ENCODE data around the gene PHC2.

The PHC2 gene

DNA sequence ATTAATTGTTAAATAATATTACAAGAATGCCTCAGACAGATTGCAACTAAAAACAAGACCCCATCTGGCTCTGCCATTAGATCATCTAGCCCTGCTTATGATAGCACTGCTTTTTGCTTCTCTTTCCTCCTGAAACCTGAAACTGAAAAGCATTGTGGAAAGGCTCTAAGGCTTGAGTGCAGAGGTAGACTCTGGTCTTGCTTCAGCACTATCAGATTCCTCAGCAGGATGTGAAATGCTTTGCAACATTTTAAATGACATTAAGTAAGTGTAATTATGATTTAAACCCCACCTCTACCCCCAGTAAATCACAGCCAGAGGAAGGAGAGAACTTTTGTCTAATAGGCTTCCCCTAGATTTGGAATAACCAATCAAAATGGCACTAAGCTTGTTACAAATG is 32.9 kb downstream of the PHC2 start (continued):
- TF ChIP-seq ARNTL (CRISPR knock-in tag; IDR thresholded peaks at IDR 0.05; ENCODE audit: borderline replicate concordance, low read depth) (no peak), ZNF70 (CRISPR knock-in tag; IDR thresholded peaks at IDR 0.05) (no peak), ZNF8 (CRISPR knock-in tag; IDR thresholded peaks at IDR 0.05) (no peak), SNAI2 (CRISPR knock-in tag; IDR thresholded peaks at IDR 0.05) (no peak), ISL1 (CRISPR knock-in tag; IDR thresholded peaks at IDR 0.05) (no peak)

DNA sequence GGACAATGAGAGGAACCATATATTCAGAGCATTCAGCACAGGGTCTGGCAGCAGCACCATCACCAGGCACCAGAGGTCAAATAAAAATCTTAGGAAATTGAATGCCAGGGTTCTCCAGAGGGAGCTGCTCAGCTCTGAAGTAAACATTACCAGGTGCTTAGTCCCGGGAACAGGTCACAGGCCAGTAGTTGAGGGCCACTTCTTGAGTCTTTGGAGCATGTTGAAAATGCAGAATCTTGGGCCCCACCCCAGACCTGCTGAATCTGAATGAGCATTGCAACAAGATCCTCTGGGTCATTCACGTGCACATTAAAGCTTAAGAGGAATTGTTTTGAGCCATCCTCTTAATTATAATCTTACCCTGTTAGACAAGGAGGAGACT is 33.8 kb downstream of the PHC2 start:
- no peak for ATAC-seq
- TF ChIP-seq, protein P1, sequence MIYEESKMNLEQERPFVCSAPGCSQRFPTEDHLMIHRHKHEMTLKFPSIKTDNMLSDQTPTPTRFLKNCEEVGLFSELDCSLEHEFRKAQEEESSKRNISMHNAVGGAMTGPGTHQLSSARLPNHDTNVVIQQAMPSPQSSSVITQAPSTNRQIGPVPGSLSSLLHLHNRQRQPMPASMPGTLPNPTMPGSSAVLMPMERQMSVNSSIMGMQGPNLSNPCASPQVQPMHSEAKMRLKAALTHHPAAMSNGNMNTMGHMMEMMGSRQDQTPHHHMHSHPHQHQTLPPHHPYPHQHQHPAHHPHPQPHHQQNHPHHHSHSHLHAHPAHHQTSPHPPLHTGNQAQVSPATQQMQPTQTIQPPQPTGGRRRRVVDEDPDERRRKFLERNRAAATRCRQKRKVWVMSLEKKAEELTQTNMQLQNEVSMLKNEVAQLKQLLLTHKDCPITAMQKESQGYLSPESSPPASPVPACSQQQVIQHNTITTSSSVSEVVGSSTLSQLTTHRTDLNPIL (CRISPR knock-in tag; IDR thresholded peaks at IDR 0.05; ENCODE audit: low read depth) = no peak
- TF ChIP-seq TOX (CRISPR knock-in tag; IDR thresholded peaks at IDR 0.05; ENCODE audit: borderline replicate concordance) = no peak
- no peak for TF ChIP-seq OSR1 (CRISPR knock-in tag; IDR thresholded peaks at IDR 0.05)
- no peak for TF ChIP-seq RARB (CRISPR knock-in tag; IDR thresholded peaks at IDR 0.05)
- no peak for TF ChIP-seq SNAI2 (CRISPR knock-in tag; IDR thresholded peaks at IDR 0.05)
- no peak for TF ChIP-seq ZFP30 (CRISPR knock-in tag; IDR thresholded peaks at IDR 0.05)
- TF ChIP-seq, protein P2, sequence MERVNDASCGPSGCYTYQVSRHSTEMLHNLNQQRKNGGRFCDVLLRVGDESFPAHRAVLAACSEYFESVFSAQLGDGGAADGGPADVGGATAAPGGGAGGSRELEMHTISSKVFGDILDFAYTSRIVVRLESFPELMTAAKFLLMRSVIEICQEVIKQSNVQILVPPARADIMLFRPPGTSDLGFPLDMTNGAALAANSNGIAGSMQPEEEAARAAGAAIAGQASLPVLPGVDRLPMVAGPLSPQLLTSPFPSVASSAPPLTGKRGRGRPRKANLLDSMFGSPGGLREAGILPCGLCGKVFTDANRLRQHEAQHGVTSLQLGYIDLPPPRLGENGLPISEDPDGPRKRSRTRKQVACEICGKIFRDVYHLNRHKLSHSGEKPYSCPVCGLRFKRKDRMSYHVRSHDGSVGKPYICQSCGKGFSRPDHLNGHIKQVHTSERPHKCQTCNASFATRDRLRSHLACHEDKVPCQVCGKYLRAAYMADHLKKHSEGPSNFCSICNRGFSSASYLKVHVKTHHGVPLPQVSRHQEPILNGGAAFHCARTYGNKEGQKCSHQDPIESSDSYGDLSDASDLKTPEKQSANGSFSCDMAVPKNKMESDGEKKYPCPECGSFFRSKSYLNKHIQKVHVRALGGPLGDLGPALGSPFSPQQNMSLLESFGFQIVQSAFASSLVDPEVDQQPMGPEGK (CRISPR knock-in tag; IDR thresholded peaks at IDR 0.05; ENCODE audit: borderline replicate concordance) = no peak
- TF ChIP-seq ZNF565 (CRISPR knock-in tag; conservative IDR thresholded peaks at IDR 0.05; ENCODE audit: low read depth) = no peak
- TF ChIP-seq ZFP3 (CRISPR knock-in tag; IDR thresholded peaks at IDR 0.05) = no peak
- TF ChIP-seq, protein P3, sequence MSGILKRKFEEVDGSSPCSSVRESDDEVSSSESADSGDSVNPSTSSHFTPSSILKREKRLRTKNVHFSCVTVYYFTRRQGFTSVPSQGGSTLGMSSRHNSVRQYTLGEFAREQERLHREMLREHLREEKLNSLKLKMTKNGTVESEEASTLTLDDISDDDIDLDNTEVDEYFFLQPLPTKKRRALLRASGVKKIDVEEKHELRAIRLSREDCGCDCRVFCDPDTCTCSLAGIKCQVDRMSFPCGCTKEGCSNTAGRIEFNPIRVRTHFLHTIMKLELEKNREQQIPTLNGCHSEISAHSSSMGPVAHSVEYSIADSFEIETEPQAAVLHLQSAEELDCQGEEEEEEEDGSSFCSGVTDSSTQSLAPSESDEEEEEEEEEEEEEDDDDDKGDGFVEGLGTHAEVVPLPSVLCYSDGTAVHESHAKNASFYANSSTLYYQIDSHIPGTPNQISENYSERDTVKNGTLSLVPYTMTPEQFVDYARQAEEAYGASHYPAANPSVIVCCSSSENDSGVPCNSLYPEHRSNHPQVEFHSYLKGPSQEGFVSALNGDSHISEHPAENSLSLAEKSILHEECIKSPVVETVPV (CRISPR knock-in tag; IDR thresholded peaks at IDR 0.05) = no peak

DNA sequence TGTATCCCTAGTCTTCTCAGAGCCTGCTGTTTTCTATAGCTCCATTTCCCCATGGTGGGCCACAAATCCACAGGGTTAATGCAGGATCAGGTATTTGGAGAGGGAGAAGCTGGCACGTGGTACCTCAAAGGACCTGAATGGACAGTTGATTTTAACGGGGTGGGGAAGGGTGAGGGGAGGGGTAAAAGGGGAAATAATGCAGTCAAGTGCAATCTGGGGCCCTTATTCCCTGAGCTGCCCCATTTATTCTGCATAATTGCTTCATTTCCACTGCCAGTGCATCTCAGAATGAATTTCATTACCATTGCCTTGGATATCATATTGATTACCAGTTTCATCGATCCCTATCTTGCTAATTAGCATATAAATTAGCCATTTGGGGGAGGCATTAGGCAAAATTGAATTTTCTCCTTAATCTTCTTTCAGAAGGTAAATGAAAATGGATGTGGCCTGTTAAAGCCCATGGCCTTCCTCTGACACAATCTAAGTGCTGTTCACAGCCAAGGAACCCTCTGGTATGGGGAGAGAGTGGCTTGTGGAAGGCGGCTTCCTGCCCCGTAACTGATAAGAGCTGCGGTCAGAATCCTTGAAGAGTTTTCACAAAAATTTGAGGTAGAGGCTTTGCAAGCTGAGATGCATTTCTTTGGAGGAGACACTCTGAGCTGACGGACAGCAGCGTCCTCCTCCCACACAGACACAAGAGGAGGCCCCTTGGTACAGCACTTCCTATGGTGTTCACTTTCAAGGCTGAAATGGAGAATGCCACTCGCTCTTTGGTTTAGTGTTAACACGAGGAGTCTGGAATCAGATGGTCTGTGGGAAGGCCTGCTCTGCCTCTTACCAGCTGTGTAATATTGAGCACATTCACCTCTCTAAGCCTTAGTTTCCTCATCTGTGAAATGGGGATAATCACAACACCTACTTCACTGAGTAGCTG is 34.4 kb downstream of the PHC2 start:
- ATAC-seq = no peak
- TF ChIP-seq ESRRG (CRISPR knock-in tag; IDR thresholded peaks at IDR 0.05) = no peak
- TF ChIP-seq, protein P4, sequence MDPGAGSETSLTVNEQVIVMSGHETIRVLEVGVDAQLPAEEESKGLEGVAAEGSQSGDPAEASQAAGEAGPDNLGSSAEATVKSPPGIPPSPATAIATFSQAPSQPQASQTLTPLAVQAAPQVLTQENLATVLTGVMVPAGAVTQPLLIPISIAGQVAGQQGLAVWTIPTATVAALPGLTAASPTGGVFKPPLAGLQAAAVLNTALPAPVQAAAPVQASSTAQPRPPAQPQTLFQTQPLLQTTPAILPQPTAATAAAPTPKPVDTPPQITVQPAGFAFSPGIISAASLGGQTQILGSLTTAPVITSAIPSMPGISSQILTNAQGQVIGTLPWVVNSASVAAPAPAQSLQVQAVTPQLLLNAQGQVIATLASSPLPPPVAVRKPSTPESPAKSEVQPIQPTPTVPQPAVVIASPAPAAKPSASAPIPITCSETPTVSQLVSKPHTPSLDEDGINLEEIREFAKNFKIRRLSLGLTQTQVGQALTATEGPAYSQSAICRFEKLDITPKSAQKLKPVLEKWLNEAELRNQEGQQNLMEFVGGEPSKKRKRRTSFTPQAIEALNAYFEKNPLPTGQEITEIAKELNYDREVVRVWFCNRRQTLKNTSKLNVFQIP (CRISPR knock-in tag; IDR thresholded peaks at IDR 0.05; ENCODE audit: borderline replicate concordance, low read depth) = no peak
- TF ChIP-seq ISL1 (CRISPR knock-in tag; IDR thresholded peaks at IDR 0.05) = no peak
- TF ChIP-seq BACH2 (CRISPR knock-in tag; IDR thresholded peaks at IDR 0.05; ENCODE audit: borderline replicate concordance) = no peak
- TF ChIP-seq PPARA (CRISPR knock-in tag; IDR thresholded peaks at IDR 0.05; ENCODE audit: borderline replicate concordance) = no peak
- TF ChIP-seq SNAI2 (CRISPR knock-in tag; IDR thresholded peaks at IDR 0.05) = no peak
- TF ChIP-seq TCF4 (CRISPR knock-in tag; IDR thresholded peaks at IDR 0.05; ENCODE audit: borderline replicate concordance) = no peak
- TF ChIP-seq, protein P1 (CRISPR knock-in tag; IDR thresholded peaks at IDR 0.05; ENCODE audit: low read depth) = no peak
- no peak for TF ChIP-seq ZNF8 (CRISPR knock-in tag; IDR thresholded peaks at IDR 0.05)
- TF ChIP-seq ZNF70 (CRISPR knock-in tag; IDR thresholded peaks at IDR 0.05) = no peak
- TF ChIP-seq RARB (CRISPR knock-in tag; IDR thresholded peaks at IDR 0.05) = no peak
- no peak for TF ChIP-seq ZFP30 (CRISPR knock-in tag; IDR thresholded peaks at IDR 0.05)
- TF ChIP-seq ZC3H10 (CRISPR knock-in tag; IDR thresholded peaks at IDR 0.05) = no peak
- TF ChIP-seq ZNF565 (CRISPR knock-in tag; conservative IDR thresholded peaks at IDR 0.05; ENCODE audit: low read depth) = no peak
- TF ChIP-seq ARNTL (CRISPR knock-in tag; IDR thresholded peaks at IDR 0.05; ENCODE audit: borderline replicate concordance, low read depth) = no peak
- TF ChIP-seq, protein P3 (CRISPR knock-in tag; IDR thresholded peaks at IDR 0.05) = no peak
- TF ChIP-seq, protein P5, sequence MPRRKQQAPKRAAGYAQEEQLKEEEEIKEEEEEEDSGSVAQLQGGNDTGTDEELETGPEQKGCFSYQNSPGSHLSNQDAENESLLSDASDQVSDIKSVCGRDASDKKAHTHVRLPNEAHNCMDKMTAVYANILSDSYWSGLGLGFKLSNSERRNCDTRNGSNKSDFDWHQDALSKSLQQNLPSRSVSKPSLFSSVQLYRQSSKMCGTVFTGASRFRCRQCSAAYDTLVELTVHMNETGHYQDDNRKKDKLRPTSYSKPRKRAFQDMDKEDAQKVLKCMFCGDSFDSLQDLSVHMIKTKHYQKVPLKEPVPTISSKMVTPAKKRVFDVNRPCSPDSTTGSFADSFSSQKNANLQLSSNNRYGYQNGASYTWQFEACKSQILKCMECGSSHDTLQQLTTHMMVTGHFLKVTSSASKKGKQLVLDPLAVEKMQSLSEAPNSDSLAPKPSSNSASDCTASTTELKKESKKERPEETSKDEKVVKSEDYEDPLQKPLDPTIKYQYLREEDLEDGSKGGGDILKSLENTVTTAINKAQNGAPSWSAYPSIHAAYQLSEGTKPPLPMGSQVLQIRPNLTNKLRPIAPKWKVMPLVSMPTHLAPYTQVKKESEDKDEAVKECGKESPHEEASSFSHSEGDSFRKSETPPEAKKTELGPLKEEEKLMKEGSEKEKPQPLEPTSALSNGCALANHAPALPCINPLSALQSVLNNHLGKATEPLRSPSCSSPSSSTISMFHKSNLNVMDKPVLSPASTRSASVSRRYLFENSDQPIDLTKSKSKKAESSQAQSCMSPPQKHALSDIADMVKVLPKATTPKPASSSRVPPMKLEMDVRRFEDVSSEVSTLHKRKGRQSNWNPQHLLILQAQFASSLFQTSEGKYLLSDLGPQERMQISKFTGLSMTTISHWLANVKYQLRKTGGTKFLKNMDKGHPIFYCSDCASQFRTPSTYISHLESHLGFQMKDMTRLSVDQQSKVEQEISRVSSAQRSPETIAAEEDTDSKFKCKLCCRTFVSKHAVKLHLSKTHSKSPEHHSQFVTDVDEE (CRISPR knock-in tag; IDR thresholded peaks at IDR 0.05) = no peak
- TF ChIP-seq OSR1 (CRISPR knock-in tag; IDR thresholded peaks at IDR 0.05) = no peak
